Activated T-helper 1 cell treated with Interleukin-2 at 50 U/mL for 16 hours (primary cell): ENCODE data around the gene C16orf87.
"Not testable (repeated sequence)": the region's sequence is repeated elsewhere in the genome, so short reads cannot be mapped to it uniquely, and the experiment has no call there.

Experiments
- DNase-seq: peaks from one replicate; pipeline ENCODE4 v3.0.0-alpha.2; 2020; ENCODE audit warnings: low read depth

The C16orf87 gene

GRCh38 chr16:46797501-46797900, 33.5 kb downstream of the C16orf87 start:
- DNase-seq = no peak

DNA sequence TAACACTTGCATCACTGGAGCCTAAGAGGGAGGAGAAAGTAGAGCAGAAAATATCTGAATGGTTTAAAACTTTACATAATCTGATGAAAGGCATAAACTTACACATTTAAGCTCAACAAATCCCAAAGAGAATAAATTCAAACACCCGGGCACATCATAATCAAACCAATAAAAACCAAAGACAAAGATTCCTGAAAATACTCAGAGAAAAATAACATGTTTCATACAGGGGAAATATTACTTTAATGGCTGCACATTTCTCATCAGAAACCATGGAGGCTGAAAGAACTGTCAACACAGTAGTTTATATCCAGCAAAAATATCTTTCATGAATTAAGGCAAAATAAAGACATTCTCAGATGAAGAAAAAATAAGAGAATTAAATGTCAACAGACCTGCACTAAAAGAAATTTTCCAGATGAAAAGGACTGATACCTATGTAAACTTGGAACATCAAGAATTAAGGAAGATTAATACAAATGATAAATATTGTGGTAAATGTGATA, 34.2 kb downstream of the C16orf87 start:
- DNase-seq = no peak

- no peak for DNase-seq
Observed at GRCh38 chr16:46793841-46794240, 37.1 kb downstream of the C16orf87 start.

DNA sequence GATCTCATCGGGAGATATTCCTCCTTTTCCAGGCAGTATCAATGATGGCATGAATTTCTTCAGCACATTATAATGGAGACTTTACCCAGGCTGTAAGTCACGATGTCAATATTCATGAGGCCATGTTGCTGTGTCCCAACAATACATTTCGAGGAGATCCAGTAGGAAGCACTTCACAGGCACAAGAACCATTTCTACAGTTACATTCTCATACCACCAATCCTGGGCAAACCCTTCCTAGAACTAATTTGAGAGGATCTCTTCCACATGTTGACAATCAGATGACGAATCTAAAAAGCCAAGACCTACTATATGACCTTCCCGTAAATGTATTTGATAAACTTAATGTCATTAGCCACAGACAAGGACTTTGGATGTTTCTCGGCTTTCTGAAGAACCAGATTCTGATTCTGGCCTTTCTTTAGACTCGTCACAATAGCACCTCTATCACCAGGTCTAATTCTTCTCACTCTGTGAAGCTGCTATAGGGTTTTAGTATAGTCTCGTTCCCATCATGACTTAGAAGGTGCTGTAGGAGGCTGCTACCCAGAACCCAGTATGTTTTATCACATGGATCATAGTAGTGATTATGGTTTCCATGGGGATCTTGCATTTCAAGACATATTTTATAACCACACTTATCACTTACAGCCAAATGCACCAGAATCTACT, 40.2 kb downstream of the C16orf87 start:
- DNase-seq = no peak

GRCh38 chr16:46789499-46790414, 41.2 kb downstream of the C16orf87 start:
- peak; percentile 70 for DNase-seq

- no peak for DNase-seq
Observed at GRCh38 chr16:46788891-46789474, 42.0 kb downstream of the C16orf87 start.

- DNase-seq = no peak
Observed at GRCh38 chr16:46787909-46788308, 43.1 kb downstream of the C16orf87 start.

- no peak for DNase-seq
Observed at GRCh38 chr16:46785076-46785845, 45.7 kb downstream of the C16orf87 start.

- not testable (repeated sequence) for DNase-seq
Observed at GRCh38 chr16:46784569-46784968, 46.4 kb downstream of the C16orf87 start.

DNA sequence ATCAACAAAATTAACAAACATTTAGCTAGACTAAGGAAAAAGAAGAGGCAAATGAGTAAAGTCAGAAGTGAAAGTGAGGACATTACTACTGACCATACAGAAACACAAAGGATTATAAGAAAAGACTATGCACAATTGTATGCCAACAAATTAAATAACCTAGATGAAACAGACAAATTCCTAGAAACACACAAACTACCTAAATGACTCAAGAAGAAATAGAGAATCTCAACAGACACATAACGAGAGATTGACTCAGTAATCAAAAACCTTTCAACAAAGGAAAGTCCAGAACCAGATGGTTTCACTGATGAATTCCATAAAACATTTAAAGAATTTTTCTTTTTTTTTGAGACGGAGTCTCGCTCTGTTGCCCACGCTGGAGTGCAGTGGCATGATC, 47.2 kb downstream of the C16orf87 start:
- DNase-seq = no peak

- no peak for DNase-seq
Observed at GRCh38 chr16:46782320-46782719, 48.7 kb downstream of the C16orf87 start.

GRCh38 chr16:46777804-46778203, 53.2 kb downstream of the C16orf87 start:
- no peak for DNase-seq

DNA sequence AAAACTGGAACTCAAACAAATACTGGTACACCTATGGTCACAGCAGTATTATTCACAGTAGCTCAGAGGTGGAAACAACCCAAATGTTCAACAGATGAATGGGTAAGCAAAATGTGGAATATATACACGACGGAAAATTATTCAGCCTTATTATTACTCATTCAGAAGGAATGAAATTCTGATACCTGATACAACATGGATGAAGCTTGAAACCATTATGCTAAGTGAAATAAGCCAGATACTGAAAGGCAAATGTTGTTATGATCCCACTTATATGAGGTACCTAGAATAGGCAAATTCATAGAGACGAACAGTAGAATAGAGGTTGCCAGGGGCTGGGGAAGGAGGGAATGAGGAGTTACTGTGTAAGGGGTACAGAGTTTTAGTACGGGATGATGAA, 55.8 kb downstream of the C16orf87 start:
- no peak for DNase-seq

GRCh38 chr16:46774743-46775177, 56.2 kb downstream of the C16orf87 start:
- DNase-seq = no peak

- no peak for DNase-seq
Observed at GRCh38 chr16:46772463-46772862, 58.5 kb downstream of the C16orf87 start.

DNA sequence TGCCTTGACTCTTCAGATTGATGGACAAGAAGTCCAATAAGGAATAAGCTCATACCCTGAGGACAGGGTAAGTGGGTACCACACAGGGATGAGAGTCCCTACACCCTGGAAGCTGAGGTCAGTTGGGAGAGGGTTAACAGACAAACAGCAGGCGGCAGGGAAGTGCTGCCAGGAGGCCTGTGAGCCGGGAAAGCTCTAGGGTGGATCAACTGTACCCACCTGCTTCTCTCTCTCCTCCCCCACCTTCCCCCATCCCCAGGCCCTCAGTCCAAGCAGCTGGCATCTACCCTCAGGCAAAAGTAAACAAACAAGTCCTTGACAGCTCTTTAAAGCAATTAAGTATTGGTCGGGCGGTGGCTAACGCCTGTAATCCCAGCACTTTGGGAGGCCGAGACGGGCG, 62.2 kb downstream of the C16orf87 start:
- DNase-seq = no peak

GRCh38 chr16:46765050-46765449, 65.9 kb downstream of the C16orf87 start:
- no peak for DNase-seq

GRCh38 chr16:46763147-46763546, 67.8 kb downstream of the C16orf87 start:
- no peak for DNase-seq

GRCh38 chr16:46762583-46762982, 68.4 kb downstream of the C16orf87 start:
- DNase-seq = no peak

DNA sequence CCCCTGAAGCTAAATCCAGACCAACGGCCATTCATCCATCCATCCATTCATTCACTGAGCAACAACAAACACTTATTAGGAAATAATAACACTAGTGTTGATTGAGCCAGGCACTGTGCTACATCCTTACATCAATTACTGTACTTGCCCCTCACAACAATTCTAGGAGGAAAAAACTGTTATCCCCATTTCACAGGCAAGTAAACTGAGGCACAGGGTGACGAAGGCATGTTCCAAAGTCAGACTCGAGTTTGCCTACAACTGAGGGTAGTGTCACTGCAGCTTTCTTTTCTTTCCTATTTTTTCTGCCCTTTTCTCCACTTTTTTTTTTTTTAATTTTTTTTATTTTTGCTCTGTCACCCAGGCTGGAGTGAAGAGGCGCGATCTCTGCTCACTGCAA, 71.7 kb downstream of the C16orf87 start:
- no peak for DNase-seq

DNA sequence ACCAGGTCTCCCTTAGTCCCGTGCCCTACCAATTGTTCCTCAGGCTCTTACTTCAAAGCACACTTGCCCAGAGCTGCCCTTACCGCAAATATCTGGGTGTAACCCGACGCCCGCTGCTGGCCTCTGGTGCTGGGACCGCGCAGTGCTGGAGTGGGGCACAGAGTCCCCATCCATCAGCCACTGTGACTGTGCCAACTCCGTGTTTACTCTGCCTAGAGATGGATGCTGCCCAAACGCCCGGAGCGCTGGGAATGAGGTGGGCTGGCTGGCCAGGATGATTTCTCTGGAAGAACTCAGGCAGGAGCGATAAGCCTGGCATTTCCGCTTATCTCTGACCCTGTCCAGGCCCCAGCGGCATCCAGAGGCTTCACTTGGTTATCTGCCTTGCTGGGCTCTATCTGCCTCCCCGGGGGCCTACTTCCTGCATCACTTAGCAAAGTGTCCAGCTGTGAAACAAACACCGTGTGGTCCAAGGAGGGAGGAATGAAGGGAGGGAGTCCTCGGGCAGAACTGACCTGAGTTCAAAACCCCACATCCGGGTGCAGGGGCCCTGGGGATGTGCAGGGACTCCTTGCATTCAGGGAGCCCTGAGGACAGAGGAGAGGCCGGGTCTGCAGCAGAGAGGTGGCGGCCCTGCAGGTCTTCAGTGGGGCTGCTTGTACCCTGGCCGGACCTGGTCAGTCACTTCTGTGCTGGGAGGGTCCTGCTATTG, 73.5 kb downstream of the C16orf87 start:
- DNase-seq = no peak
